ENCODE results near the gene CNR1. TPM values are rescaled to one million over a fixed set of nuclear protein-coding genes. Genes with fewer than 3 reads are reported as not detected.
A peak's percentile ranks its signal among the peaks of the same experiment; 100 is the strongest.

The CNR1 gene
- total RNA-seq, 4 donors from 2014 or later: 0.35 to 33.8 (median 3.0) TPM

GRCh38 chr6:88183471-88183870 lies 17.3 kb upstream of the CNR1 start:
- H3K27me3 ChIP-seq: no peaks in the 10 kb centered on the region
- peaks cover 0 to 3% (median 0%) of the 10 kb centered on the region in 4 donors for H3K4me1 ChIP-seq
- no peak overlapping the region for H3K4me3 ChIP-seq
- H3K36me3 ChIP-seq: no peaks in the 10 kb centered on the region
- no peaks in the 10 kb centered on the region for H3K9me3 ChIP-seq
- TF ChIP-seq CTCF (IDR thresholded peaks at IDR 0.05): no peak
- no peak overlapping the region for H3K27ac ChIP-seq
- DNase-seq: no peak

GRCh38 chr6:88179692-88180091 lies 13.5 kb upstream of the CNR1 start:
- Histone ChIP-seq H3K27ac (peak overlapping the region in 2 of 4 donors; percentile 56 to 68), H3K4me1 (peaks cover 0 to 3% (median under 1%) of the 10 kb centered on the region in 4 donors), H3K36me3 (no peaks in the 10 kb centered on the region), H3K9me3 (no peaks in the 10 kb centered on the region), H3K4me3 (no peak overlapping the region), H3K27me3 (no peaks in the 10 kb centered on the region)
- TF ChIP-seq POLR2A (IDR thresholded peaks at IDR 0.05) (no peak), CTCF (IDR thresholded peaks at IDR 0.05) (no peak)
- DNase-seq: peak in 2 of 3 donors; percentile 62 to 70

- H3K9me3 ChIP-seq: no peaks in the 10 kb centered on the region
- peaks cover 0 to 3% (median 1%) of the 10 kb centered on the region in 4 donors for H3K4me1 ChIP-seq
- TF ChIP-seq CTCF (IDR thresholded peaks at IDR 0.05): no peak
- no peak for TF ChIP-seq POLR2A (IDR thresholded peaks at IDR 0.05)
- no peak overlapping the region for H3K4me3 ChIP-seq
- DNase-seq: peak in 1 of 3 donors; percentile 50
- no peaks in the 10 kb centered on the region for H3K36me3 ChIP-seq
- H3K27ac ChIP-seq: peak overlapping the region in 2 of 4 donors; percentile 56 to 68
- no peaks in the 10 kb centered on the region for H3K27me3 ChIP-seq
Measured at GRCh38 chr6:88177961-88178464, 11.9 kb upstream of the CNR1 start.

GRCh38 chr6:88174906-88175305 lies 8.8 kb upstream of the CNR1 start:
- Histone ChIP-seq H3K27ac (peak overlapping the region in 1 of 4 donors; percentile 11), H3K27me3 (no peaks in the 10 kb centered on the region), H3K4me3 (no peak overlapping the region), H3K9me3 (no peaks in the 10 kb centered on the region), H3K4me1 (peaks cover 0 to 3% (median 1%) of the 10 kb centered on the region in 4 donors), H3K36me3 (no peaks in the 10 kb centered on the region)
- TF ChIP-seq POLR2A (IDR thresholded peaks at IDR 0.05): no peak
- no peak for TF ChIP-seq CTCF (IDR thresholded peaks at IDR 0.05)
- peak in 2 of 3 donors; percentile 56 to 63 for DNase-seq

- H3K27me3 ChIP-seq: peaks cover 0 to 4% of the 10 kb centered on the region in 2 donors
- H3K9me3 ChIP-seq: no peaks in the 10 kb centered on the region
- TF ChIP-seq CTCF (IDR thresholded peaks at IDR 0.05): no peak
- TF ChIP-seq POLR2A (IDR thresholded peaks at IDR 0.05): no peak
- H3K27ac ChIP-seq: no peak overlapping the region
- H3K4me1 ChIP-seq: peaks cover 0 to 13% (median 2%) of the 10 kb centered on the region in 4 donors
- H3K36me3 ChIP-seq: no peaks in the 10 kb centered on the region
- no peak for DNase-seq
- H3K4me3 ChIP-seq: no peak overlapping the region
Measured at GRCh38 chr6:88171312-88171711, 5.2 kb upstream of the CNR1 start.

DNA sequence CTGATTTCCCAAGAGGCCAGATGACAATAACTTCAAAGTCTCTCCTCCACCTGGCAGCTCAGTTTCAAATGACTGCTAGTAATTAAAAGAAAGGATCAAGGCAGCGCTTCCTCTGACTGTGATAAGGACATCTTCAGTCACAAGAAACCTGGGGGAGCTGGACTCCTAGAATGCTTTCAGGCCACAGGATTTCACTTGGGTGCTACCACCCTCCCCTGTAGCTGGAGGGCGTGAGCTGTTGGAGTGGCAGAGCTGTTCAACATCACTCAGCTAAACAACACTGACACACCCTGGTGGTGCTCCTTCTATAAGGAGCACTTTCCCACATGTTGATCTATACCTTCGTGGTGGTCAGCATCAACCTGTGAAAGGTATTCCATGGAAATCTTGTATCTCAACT lies 2.2 kb upstream of the CNR1 start:
- Histone ChIP-seq H3K4me1 (peaks cover 0 to 23% (median 1%) of the 10 kb centered on the region in 4 donors), H3K4me3 (no peak overlapping the region), H3K9me3 (no peaks in the 10 kb centered on the region), H3K27ac (no peak overlapping the region), H3K36me3 (no peaks in the 10 kb centered on the region), H3K27me3 (peaks cover 0 to 11% of the 10 kb centered on the region in 2 donors)
- DNase-seq: no peak
- TF ChIP-seq CTCF (IDR thresholded peaks at IDR 0.05) (peak in 1 of 6 experiments; percentile 7), POLR2A (IDR thresholded peaks at IDR 0.05) (no peak)

Data from Peyer's patch (tissue), 4 donors.